Skeletal muscle cell (primary cell): ENCODE results near the gene TMCC2.

Experiments
- DNase-seq: peaks from one replicate; pipeline ENCODE4 v3.0.0-alpha.2; 2010; ENCODE audit warnings: low read depth
- H3K4me3 ChIP-seq: 2 replicates; pipeline ENCODE4 v1.5.1; 2011; ENCODE audit warnings: low read depth, mild to moderate bottlenecking, control low read depth, low read length, moderate library complexity

The TMCC2 gene

GRCh38 chr1:205315008-205315618 lies 87.4 kb downstream of the TMCC2 start:
- DNase-seq, result no peak
- no peak overlapping the region for H3K4me3 ChIP-seq

GRCh38 chr1:205316161-205316566 lies 88.4 kb downstream of the TMCC2 start:
- no peak for DNase-seq
- no peak overlapping the region for H3K4me3 ChIP-seq

- no peak for DNase-seq
- no peak overlapping the region for H3K4me3 ChIP-seq
Observed at GRCh38 chr1:205317311-205317917, 89.7 kb downstream of the TMCC2 start.

- no peak overlapping the region for H3K4me3 ChIP-seq
- DNase-seq, result no peak
Observed at GRCh38 chr1:205318231-205318991, 90.7 kb downstream of the TMCC2 start.

GRCh38 chr1:205319081-205320018 lies 91.6 kb downstream of the TMCC2 start:
- H3K4me3 ChIP-seq, result peak overlapping the region; percentile 18
- peak; percentile 75 for DNase-seq

- peak; percentile 61 for DNase-seq
- H3K4me3 ChIP-seq, result peak within 1 kb of the TSS; percentile 87
Observed at GRCh38 chr1:205321162-205321958, 93.6 kb downstream of the TMCC2 start, which contains the start of gene NUAK2. Gene NUAK2 (minus strand): TSS chr1:205321745. CDS start chr1:205321628, 117 bp downstream.

GRCh38 chr1:205321959-205322283 lies 94.2 kb downstream of the TMCC2 start:
- H3K4me3 ChIP-seq, result peak overlapping the region; percentile 87
- no peak for DNase-seq
